Activated CD4-positive, CD25-positive, alpha-beta regulatory T cell (primary cell): ENCODE data around the gene SERPINE1.
"Not testable (repeated sequence)": the region's sequence is repeated elsewhere in the genome, so short reads cannot be mapped to it uniquely, and the experiment has no call there.

Source experiments
- DNase-seq, 4 experiments: peaks; one replicate each; lab custom pipeline; 2025; lab: John Stamatoyannopoulos, UW

SERPINE1 gene

DNA sequence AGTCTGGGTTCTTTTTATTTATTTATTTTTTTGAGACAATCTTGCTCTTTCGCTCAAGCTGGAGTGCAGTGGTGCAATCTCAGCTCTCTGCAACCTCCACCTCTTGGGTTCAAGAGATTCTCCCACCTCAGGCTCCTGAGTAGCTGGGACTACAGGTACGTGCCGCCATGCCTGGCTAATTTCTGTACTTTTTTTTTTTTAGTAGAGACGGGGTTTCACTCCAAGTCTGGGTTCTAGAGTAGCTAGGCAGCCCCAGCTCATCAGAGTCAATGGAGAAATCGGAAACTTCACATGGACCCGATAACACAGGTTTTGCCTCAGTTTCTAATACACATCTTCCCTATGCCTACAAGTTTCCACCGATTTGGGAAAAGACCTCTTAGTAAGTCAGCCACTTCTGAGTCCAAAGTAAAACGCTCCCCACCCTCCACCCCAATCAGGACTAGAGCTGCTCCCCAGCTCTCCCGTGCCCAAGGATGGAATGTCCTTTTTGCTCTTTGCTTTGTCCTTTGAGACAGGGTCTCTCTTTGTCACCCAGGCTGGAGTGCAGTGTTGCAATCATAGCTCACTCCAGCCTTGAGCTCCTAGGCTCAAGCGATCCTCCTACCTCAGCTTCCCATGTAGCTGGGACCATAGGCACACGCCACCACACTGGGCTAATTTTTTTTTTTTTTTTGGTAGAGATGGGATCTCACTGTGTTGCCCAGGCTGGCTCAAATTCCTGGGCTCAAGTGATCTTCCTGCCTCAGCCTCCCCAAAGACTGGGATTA lies 3.8 kb upstream of the SERPINE1 start:
- no peak for DNase-seq

DNA sequence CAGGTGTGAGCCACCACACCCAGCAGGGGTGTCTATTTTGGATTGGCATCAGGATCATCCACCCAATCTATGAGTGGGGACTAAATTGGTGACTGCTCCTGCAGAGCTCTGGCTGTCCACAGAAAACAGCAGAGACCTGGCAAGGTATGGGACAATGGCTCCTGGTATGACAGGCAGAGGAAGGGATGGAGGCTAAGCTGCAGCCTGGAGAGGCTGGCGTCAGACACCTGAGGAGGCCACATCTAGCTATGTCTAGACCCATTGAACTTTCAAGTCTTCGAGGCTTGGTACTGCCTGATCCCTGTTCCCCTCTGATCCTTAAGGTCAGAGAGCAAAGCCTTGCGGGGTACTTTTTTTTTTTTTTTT lies 3.2 kb upstream of the SERPINE1 start:
- no peak for DNase-seq

DNA sequence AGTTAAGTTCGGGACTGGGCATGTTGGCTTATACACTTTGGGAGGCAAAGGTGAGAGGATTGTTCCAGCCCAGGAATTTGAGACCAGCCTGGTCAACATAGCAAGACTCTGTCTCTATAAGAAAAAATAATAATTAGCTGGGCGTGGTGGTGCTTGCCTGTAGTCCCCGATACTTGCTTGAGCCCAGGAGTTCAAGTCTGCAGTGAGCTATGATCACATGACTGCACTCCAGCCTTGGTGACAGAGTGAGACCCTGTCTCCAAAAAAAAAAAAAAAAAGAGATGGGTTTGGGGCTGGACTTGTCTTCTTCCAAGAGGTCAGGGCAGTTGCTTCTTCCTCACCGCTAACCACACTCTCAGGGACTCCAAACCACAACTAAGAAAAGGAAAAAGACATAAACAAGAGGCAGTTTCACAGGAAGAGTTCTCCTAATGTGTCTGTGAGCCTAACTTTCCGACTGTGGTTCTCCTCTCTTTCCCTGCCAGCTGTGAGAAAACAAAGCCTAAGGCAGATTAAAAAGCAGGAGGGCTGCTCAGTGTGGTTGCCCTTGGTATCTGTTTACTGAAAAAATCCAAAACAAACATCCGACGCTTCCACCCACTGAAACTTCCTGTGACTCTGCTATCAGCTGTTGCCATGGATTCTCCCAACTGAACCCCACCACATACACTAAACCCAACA lies 2.4 kb upstream of the SERPINE1 start:
- DNase-seq, result no peak

DNA sequence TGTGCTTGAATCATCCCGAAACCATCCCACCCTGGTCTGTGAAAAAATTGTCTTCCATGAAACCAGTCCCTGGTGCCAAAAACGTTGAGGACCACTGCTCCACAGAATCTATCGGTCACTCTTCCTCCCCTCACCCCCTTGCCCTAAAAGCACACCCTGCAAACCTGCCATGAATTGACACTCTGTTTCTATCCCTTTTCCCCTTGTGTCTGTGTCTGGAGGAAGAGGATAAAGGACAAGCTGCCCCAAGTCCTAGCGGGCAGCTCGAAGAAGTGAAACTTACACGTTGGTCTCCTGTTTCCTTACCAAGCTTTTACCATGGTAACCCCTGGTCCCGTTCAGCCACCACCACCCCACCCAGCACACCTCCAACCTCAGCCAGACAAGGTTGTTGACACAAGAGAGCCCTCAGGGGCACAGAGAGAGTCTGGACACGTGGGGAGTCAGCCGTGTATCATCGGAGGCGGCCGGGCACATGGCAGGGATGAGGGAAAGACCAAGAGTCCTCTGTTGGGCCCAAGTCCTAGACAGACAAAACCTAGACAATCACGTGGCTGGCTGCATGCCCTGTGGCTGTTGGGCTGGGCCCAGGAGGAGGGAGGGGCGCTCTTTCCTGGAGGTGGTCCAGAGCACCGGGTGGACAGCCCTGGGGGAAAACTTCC lies 784 bp upstream of the SERPINE1 start:
- no peak for DNase-seq

DNA sequence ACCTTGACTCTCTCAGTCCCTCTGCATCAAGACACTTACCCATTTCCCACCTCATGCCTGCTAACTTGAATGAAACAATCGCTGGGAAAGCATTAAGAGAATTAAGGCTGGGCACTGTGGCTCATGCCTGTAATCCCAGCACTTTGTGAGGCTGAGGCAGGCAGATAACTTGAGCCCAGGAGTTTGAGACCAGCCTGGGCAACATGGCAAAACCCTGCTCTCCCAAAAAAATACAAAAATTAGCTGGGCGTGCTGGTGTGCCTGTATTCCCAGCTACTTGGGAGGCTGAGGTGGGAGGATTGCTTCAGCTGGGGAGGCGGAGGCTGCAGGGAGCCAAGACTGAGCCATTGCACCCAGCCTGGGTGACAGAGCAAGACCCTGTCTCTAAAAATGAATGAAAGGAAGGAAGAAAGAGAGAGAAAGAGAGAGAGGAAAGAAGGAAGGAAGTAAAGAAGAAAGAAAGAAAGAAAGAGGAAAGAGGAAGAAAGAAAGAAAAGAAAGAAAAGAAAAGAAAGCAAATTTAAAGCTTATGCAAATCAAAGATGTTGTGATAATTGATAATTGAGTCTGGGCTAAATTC lies 646 bp downstream of the SERPINE1 start:
- no peak for DNase-seq

DNA sequence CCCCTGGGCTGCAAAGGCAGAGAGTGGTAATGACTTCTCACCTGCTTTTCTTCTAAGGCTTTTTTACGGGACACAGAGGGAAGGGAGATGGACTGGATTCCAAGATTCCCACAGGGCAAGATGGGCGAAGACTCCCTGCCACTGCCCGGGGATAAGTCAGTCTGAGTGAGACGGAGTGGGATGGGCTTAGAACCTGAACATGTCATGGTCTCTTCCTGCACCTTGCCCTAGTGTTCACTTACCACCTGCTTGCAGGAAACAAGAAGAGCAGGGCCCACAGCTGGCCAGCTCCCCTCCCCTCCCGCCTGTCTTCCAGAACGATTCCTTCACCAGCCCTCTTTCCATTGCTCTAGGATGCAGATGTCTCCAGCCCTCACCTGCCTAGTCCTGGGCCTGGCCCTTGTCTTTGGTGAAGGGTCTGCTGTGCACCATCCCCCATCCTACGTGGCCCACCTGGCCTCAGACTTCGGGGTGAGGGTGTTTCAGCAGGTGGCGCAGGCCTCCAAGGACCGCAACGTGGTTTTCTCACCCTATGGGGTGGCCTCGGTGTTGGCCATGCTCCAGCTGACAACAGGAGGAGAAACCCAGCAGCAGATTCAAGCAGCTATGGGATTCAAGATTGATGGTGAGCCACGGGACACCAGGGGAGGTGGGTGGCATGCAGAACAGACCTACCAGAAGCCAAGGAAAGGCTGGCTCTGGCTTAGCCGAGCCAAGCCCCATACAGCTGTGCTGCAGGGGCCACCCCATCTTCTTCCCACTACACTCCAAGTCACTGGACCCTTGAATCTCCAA lies 1.3 kb downstream of the SERPINE1 start:
- no peak for DNase-seq

DNA sequence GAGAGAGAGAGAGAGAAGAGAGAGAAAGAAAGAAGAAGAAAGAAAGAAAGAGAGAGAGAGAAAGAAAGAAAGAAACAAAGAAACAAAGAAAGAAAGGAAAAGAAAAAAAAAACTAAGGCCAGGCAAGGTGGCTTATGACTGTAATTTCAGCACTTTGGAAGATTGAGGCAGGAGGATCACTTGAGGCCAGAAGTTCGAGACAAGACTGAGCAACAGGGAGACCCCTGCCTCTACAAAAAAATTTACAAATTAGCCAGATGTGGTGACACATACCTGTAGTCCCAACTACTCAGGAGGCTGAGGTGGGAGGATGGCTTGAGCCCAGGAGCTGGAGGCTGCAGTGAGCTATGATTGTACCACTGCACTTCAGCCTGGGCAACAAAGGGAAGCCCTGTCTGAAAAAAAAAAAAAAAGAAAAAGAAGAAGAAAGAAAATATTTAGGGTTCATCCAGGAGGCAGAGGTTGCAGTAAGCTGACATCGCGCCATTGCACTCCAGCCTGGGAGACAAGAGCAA lies 2.8 kb downstream of the SERPINE1 start:
- DNase-seq, result no peak

DNA sequence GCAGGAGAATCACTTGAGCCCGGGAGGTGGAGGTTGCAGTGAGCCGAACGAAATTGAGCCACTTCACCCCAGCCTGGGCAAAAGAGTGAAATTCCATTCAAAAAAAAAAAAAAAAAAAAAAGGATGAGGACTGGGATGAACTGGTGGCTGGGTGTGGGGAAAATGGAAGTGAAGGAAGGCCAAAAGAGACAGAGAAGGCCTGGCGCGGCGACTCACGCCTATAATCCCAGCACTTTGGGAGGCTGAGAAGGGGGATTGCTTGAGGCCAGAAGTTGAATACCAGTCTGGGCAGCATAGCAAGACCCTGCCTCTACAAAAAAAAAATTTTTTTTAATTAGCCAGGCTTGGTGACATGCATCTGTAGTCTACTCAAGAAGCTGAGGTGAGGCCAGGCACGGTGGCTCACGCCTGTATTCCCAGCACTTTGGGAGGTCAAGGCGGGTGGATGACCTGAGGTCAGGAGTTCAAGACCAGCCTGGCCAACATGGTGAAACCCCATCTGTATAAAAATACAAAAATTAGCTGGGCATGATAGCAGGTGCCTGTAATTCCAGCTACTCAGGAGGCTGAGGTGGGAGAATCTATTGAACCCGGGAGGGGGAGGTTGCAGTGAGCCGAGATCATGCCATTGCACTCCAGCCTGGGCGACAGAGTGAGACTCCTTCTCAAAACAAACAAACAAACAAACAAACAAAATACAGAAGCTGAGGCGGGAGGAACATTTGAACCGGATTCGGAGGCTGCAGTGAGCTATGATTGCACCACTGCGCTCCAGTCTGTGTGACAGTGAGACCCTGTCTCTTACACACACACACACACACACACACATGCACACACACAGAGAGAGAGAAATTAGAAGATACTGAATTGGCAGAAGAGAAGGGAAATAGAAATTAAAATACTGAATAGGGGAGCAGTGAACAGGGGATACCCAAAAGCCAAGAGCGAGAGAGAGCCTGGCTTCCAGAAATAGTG lies 6.0 kb downstream of the SERPINE1 start:
- DNase-seq, result not testable (repeated sequence)

DNA sequence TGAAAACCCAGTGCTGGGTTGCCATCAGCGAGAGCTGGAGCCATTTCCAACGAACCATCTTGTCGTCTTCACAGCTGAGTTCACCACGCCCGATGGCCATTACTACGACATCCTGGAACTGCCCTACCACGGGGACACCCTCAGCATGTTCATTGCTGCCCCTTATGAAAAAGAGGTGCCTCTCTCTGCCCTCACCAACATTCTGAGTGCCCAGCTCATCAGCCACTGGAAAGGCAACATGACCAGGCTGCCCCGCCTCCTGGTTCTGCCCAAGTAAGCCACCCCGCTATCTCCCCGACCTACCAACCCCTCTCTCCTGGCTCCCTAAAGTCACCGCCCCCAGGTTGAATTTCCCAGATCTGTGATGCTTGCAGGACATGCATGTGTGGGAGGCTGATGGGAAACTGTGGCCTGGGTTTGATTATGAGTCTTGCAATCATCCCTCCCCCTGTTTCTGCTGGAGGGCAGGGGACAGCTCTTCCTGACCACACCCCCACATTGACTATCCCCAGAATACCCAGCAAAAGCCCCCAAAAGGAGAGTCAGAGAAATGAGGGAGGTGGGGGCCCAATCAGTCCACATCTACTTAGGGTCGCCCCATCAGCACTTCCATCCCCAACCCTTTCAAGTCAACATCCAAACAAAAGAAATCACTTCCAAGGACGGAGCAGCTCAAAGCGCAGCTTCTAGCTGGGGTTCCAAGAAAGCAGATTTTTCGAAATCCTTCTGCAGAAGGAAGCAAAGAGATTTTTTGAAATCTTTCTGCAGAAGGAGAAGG lies 6.9 kb downstream of the SERPINE1 start:
- DNase-seq, result no peak

DNA sequence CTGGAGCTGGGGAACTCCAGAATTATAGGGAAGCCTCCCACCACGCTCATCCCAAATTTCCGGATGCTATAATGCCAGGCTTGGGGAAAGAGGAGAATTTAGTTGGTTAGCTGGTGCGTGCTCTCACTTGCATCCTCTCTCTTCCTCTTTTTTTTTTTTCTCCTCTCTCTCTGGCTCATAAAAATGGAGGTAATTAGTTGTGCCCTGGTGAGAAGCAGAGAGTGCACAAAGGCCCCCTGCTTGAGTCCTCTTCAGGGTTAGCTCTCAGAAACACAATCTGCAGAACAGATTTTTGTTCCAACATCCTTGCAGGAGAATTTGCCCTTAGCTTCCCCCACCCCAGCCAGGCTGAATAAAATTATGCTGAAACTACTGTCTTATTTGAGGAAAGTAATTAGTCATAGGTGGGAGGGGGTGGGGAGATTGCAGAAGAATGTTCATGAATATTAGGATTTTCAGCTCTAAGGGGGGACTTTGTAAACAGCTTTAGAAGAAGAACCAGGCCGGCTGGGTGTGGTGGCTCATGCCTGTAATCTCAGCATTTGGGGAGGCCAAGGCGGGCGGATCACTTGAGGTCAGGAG lies 7.6 kb downstream of the SERPINE1 start:
- no peak for DNase-seq

DNA sequence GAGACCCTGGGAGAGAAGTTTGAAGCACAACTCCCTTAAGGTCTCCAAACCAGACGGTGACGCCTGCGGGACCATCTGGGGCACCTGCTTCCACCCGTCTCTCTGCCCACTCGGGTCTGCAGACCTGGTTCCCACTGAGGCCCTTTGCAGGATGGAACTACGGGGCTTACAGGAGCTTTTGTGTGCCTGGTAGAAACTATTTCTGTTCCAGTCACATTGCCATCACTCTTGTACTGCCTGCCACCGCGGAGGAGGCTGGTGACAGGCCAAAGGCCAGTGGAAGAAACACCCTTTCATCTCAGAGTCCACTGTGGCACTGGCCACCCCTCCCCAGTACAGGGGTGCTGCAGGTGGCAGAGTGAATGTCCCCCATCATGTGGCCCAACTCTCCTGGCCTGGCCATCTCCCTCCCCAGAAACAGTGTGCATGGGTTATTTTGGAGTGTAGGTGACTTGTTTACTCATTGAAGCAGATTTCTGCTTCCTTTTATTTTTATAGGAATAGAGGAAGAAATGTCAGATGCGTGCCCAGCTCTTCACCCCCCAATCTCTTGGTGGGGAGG lies 10.8 kb downstream of the SERPINE1 start:
- DNase-seq, result no peak

DNA sequence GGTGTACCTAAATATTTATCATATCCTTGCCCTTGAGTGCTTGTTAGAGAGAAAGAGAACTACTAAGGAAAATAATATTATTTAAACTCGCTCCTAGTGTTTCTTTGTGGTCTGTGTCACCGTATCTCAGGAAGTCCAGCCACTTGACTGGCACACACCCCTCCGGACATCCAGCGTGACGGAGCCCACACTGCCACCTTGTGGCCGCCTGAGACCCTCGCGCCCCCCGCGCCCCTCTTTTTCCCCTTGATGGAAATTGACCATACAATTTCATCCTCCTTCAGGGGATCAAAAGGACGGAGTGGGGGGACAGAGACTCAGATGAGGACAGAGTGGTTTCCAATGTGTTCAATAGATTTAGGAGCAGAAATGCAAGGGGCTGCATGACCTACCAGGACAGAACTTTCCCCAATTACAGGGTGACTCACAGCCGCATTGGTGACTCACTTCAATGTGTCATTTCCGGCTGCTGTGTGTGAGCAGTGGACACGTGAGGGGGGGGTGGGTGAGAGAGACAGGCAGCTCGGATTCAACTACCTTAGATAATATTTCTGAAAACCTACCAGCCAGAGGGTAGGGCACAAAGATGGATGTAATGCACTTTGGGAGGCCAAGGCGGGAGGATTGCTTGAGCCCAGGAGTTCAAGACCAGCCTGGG lies 11.4 kb downstream of the SERPINE1 start:
- peak; percentile 47 to 70 (median 61) for DNase-seq

DNA sequence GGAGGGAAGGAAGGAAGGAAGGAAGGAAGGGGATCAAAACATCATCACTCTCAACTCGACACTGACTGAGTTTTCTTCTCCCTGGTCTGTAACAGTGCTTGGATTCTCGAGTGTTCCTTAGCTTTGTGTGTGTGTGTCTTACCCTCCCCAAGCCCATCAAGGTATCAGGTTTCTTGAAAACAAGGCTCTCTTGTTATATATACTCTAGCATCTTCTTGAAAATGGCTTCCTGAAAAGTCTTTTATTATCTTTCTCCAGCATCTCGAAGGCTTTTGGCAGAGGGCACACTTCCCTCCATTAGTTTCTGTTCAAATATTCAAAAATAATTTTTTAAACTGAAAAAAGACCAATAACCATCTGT lies 13.4 kb downstream of the SERPINE1 start:
- no peak for DNase-seq

DNA sequence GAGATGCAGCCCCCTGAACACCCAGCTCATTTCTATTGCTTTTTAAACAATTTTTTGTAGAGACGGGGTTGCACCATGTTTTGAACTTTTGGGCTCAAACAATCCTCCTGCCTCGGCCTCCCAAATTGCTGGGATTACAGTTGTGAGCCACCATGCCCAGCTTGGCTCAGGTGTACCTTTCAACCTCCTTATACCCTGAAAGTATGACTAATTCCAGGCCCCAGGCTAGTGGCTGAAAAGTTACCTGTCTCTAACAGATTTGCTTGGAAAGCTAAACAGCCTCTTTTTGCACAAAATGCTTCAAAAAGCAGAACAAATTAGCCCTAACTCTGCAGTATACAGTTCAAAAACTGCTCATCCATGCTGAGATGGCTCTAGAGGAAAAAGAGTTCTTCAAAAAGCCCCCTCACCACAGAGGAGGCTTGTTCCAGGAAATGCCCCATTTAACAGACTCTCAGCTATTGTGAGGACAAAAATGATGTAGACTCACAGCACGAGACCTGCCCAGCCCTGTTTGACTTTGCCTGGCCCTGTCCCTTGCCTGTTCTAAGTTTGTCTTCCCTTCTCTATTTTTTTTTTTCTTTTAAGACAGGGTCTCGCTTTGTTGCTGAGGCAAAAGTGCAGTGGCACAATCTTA lies 14.0 kb downstream of the SERPINE1 start:
- no peak for DNase-seq

DNA sequence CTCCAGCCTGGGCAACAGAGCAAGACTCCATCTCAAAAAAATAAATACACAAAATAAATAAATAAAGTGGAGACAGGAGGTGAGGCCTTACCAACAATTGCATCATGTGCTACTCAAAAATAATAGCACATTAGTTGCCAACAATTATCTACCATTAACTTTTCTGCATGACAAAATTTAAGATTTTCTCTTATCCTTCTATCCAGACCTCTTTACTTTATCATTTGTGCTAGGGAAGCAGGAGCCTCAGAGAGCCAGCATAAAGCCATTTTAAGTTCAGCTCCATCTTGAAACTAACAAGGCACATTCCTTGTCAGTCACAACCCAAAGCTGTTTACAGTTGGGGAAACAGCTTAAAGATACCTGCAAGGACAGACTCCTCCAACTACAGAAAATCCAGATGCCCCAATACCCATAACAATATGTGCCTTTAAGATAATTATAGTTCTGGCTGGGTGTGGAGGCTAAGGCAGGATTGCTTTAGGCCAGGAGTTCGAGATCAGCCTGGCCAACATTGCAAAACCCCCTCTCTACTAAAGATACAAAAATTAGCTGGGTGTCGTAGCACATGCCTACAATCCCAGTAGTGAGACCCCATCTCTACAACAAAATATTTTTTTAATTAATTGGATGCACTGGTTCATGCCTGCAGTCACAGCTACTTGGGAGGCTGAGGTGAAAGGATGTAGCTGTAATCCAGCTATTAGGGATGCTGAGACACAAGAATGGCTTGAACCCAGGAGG lies 25.2 kb downstream of the SERPINE1 start:
- DNase-seq, result no peak

DNA sequence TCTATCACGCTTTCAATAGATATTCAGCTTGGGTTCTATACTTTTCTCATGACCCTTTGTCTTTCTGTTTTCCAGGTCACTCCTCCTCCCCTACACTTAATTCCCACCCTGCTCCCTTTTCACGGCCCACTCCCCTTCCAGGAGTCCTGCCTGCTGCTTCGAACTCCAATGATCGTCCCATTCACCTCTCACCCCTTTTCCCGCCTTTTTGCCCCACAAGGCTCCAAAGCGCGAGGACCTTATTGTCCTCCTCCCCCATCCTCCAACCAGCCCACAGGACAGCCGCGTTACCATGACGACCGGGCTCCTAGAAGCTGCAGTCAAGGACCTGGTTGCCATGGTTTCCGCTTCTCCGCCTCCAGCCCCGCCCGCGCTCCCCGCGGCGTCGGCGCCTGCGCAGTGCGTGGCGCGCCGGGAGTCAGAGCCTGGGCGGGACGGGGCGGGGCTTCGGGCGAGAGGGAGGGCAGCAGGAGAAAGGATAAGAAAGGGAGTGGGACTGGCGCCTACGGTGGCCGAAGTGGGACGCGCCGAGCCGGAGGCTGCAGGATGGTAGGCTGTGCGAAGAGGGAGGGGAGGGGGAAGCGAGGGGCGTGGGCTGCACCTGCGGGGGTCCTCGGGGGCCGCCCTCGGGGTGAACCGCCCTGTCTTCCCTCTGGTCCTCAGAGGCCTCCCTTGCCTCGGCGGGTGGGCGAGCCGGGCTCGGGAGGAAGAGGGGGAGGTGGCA lies 27.2 kb downstream of the SERPINE1 start, which contains the start of gene AP1S1:
AP1S1 (plus strand) TSS at position 508 of the 724 bp plus-strand sequence; CDS start at position 547, 39 bp downstream.
- DNase-seq, result peak; percentile 76 to 87 (median 80)
